H9 (cell line): ENCODE results near the gene HCN4. TPM values are rescaled to one million over a fixed set of nuclear protein-coding genes. Genes with fewer than 3 reads are reported as not detected.

Source experiments
- DNase-seq: peaks from one replicate; pipeline ENCODE4 v3.0.0-alpha.2; 2017
- H2AFZ ChIP-seq: one replicate; pipeline ENCODE4 v1.6.1; 2013; ENCODE audit warnings: mild to moderate bottlenecking, low read length, control low read depth, moderate library complexity
- H2AK5ac ChIP-seq: 2 replicates; pipeline ENCODE4 v1.6.1; 2013; ENCODE audit warnings: low read length, control low read depth, mixed read lengths; ENCODE audit not compliant: insufficient read length
- H2BK120ac ChIP-seq: one replicate; pipeline ENCODE4 v1.6.1; 2013; ENCODE audit warnings: low read depth, mild to moderate bottlenecking, low read length, control low read depth, inconsistent platforms; ENCODE audit not compliant: poor library complexity, severe bottlenecking
- H2BK12ac ChIP-seq: 2 replicates; pipeline ENCODE4 v1.6.1; 2013; ENCODE audit warnings: low read length, control low read depth, mixed read lengths, low read depth; ENCODE audit not compliant: insufficient read length
- H2BK15ac ChIP-seq: 2 replicates; pipeline ENCODE4 v1.6.1; 2013; ENCODE audit warnings: low read depth, low read length, control low read depth
- H2BK20ac ChIP-seq: one replicate; pipeline ENCODE4 v1.6.1; 2013; ENCODE audit warnings: low read depth, mild to moderate bottlenecking, low read length, control low read depth, inconsistent platforms; ENCODE audit not compliant: poor library complexity, severe bottlenecking
- H2BK5ac ChIP-seq: 2 replicates; pipeline ENCODE4 v1.6.1; 2013; ENCODE audit warnings: low read length, control low read depth, mixed read lengths; ENCODE audit not compliant: insufficient read length
- H3K14ac ChIP-seq: 2 replicates; pipeline ENCODE4 v1.6.1; 2013; ENCODE audit warnings: low read length, control low read depth; ENCODE audit not compliant: insufficient read depth
- H3K18ac ChIP-seq: 2 replicates; pipeline ENCODE4 v1.6.1; 2013; ENCODE audit warnings: low read depth, mild to moderate bottlenecking, mixed read lengths, low read length, control low read depth; ENCODE audit not compliant: insufficient read length
- H3K23ac ChIP-seq: 2 replicates; pipeline ENCODE4 v1.6.1; 2013; ENCODE audit warnings: low read length, control low read depth, mixed read lengths, low read depth; ENCODE audit not compliant: insufficient read length
- H3K23me2 ChIP-seq: 2 replicates; pipeline ENCODE4 v1.6.1; 2013; ENCODE audit warnings: low read depth, mild to moderate bottlenecking, mixed read lengths, low read length, control low read depth; ENCODE audit not compliant: insufficient read length, poor library complexity, severe bottlenecking
- H3K27ac ChIP-seq: 2 replicates; pipeline ENCODE4 v1.5.1; 2013; ENCODE audit warnings: low read length, control low read depth, mixed read lengths, low read depth; ENCODE audit not compliant: insufficient read length
- H3K27me3 ChIP-seq: 2 replicates; pipeline ENCODE4 v1.6.1; 2013; ENCODE audit warnings: low read length, control low read depth, inconsistent platforms; ENCODE audit not compliant: insufficient read depth
- H3K4ac ChIP-seq: 2 replicates; pipeline ENCODE4 v1.6.1; 2013; ENCODE audit warnings: low read depth, mild to moderate bottlenecking, control low read depth, inconsistent platforms, low read length, moderate library complexity
- H3K4me1 ChIP-seq: 2 replicates; pipeline ENCODE4 v1.6.1; 2013; ENCODE audit warnings: low read length, control low read depth, inconsistent platforms; ENCODE audit not compliant: insufficient read depth
- H3K4me2 ChIP-seq: 2 replicates; pipeline ENCODE4 v1.6.1; 2013; ENCODE audit warnings: low read length, control low read depth, mixed read lengths; ENCODE audit not compliant: insufficient read length, insufficient read depth
- H3K56ac ChIP-seq: 2 replicates; pipeline ENCODE4 v1.6.1; 2013; ENCODE audit warnings: low read depth, mild to moderate bottlenecking, mixed read lengths, low read length, control low read depth; ENCODE audit not compliant: insufficient read length
- H3K79me1 ChIP-seq: 2 replicates; pipeline ENCODE4 v1.6.1; 2013; ENCODE audit warnings: low read depth, mild to moderate bottlenecking, moderate library complexity, low read length, control low read depth, inconsistent platforms; ENCODE audit not compliant: insufficient read depth, poor library complexity, severe bottlenecking
- H3K79me2 ChIP-seq: 2 replicates; pipeline ENCODE4 v1.6.1; 2013; ENCODE audit warnings: low read length, control low read depth, inconsistent platforms; ENCODE audit not compliant: insufficient read depth
- H3K9ac ChIP-seq: 2 replicates; pipeline ENCODE4 v1.6.1; 2013; ENCODE audit warnings: low read length, control low read depth, mixed read lengths; ENCODE audit not compliant: insufficient read length; ENCODE audit errors: extremely low read depth
- H3K9me3 ChIP-seq: one replicate; pipeline ENCODE4 v1.6.1; 2013; ENCODE audit warnings: low read depth, low read length, inconsistent platforms; ENCODE audit not compliant: control insufficient read depth
- H3T11ph ChIP-seq: one replicate; pipeline ENCODE4 v1.6.1; 2013; ENCODE audit warnings: mild to moderate bottlenecking, low read length, control low read depth, inconsistent platforms
- H4K20me1 ChIP-seq: one replicate; pipeline ENCODE4 v1.6.1; 2013; ENCODE audit not compliant: control insufficient read depth, insufficient read length, insufficient read depth
- H4K5ac ChIP-seq: 2 replicates; pipeline ENCODE4 v1.6.1; 2013; ENCODE audit warnings: low read depth, mild to moderate bottlenecking, mixed read lengths, low read length, control low read depth; ENCODE audit not compliant: insufficient read length
- H4K8ac ChIP-seq: replicated peaks from 2 replicates; pipeline ENCODE4 v1.6.1; 2013; ENCODE audit warnings: low read length, control low read depth, mixed read lengths, low read depth; ENCODE audit not compliant: insufficient read length
- H4K91ac ChIP-seq: 2 replicates; pipeline ENCODE4 v1.6.1; 2013; ENCODE audit warnings: low read depth, mild to moderate bottlenecking, moderate library complexity, mixed read lengths, low read length, control low read depth; ENCODE audit not compliant: insufficient read length
- H3K27ac Mint-ChIP-seq, 3 experiments: 2 replicates in 2 of 3; 3 replicates in 1 of 3; pipeline ENCODE4 v1.8.0; 2020 to 2021; ENCODE audit warnings: mixed read lengths in 3 of 3, mild to moderate bottlenecking in 1 of 3, moderate library complexity in 1 of 3
- H3K27me3 Mint-ChIP-seq: 2 replicates; pipeline ENCODE4 v1.8.0; 2021; ENCODE audit warnings: low read depth, mild to moderate bottlenecking, moderate library complexity, mixed read lengths
- H3K36me3 Mint-ChIP-seq, 3 experiments: 2 replicates in 2 of 3; 3 replicates in 1 of 3; pipeline ENCODE4 v1.8.0; 2020 to 2021; ENCODE audit warnings: low read depth in 3 of 3, mixed read lengths in 3 of 3; ENCODE audit not compliant: insufficient read depth in 1 of 3
- H3K4me1 Mint-ChIP-seq, 2 experiments: 2 replicates each; pipeline ENCODE4 v1.8.0; 2020; ENCODE audit warnings: mixed read lengths in 2 of 2
- H3K4me3 Mint-ChIP-seq, 2 experiments: 2 replicates in 1 of 2; 3 replicates in 1 of 2; pipeline ENCODE4 v1.8.0; 2020 to 2021; ENCODE audit warnings: mild to moderate bottlenecking in 2 of 2, mixed read lengths in 2 of 2, moderate library complexity in 1 of 2
- H3K9me3 Mint-ChIP-seq, 2 experiments: 2 replicates in 1 of 2; 3 replicates in 1 of 2; pipeline ENCODE4 v1.8.0; 2020; ENCODE audit warnings: mild to moderate bottlenecking in 2 of 2, mixed read lengths in 2 of 2, moderate library complexity in 1 of 2
- WGBS: extraction: QIAGEN DNeasy Blood & Tissue Kit; methylation state at CpG from one replicate; pipeline ENCODE4 v1.1.7; 2013; ENCODE audit warnings: missing lambda C conversion rate, low lambda C conversion rate, mixed read lengths; ENCODE audit not compliant: insufficient read length; ENCODE audit errors: extremely low coverage; 5-methylcytosine and 5-hydroxymethylcytosine counted together
- total RNA-seq: library from RNA; stranded (reverse); gene quantifications from 2 replicates; pipeline ENCODE4 v1.2.1, GENCODE V29; 2021
- TF ChIP-seq, protein P1 (sequence below): fragments of 200-600 bp; sonication (generic); conservative IDR thresholded peaks from 3 replicates; pipeline ENCODE4 v1.8.0; 2021; ENCODE audit warnings: antibody characterized with exemption, mild to moderate bottlenecking

The HCN4 gene
- total RNA-seq, 1 experiment from 2014 or later = 10.5 TPM

DNA sequence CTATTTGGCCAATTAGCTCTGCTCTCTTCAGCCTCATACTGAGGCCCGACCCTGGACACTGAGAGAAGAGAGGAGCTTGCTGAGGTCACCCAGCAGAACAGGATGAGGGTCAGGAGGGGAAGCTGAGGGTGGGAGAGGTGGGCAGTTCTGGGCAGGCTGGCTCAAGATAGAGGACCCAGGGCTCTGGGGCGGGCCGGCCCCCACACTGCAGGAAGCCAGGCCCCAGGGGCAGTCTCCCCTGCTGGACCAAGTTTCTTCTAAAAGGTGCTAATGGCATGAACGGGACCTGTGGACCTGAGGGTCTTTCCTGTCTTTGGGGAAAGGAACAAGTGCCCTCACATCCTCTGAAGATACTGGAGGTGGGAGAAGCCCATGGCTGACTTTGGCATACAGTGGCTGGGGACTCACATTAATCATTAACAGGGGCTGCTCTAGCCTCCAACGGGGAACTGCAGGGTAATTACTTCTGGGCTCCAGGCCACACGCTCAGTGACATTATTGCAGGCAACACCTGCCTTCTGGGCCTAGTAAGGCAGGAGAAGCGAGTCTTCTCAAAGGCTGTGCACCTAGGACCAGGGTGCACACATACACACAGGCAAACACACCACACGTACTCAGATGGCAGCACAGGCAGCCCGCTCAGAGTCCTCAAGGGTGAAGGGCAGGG, 10.6 kb downstream of the HCN4 start:
- Mint-ChIP-seq H3K4me1 (peaks cover 17 to 20% of the 10 kb centered on the region in 2 experiments), H3K9me3 (no peaks in the 10 kb centered on the region), H3K27me3 (peaks cover 2% of the 10 kb centered on the region; the same call in 1 of the 2 replicates), H3K4me3 (no peak overlapping the region; a peak in 1 of 5 replicates), H3K27ac (peak overlapping the region in 1 of 3 experiments; percentile 77; a peak in 1 of 7 replicates), H3K36me3 (no peaks in the 10 kb centered on the region; a peak in 1 of 7 replicates)
- Histone ChIP-seq H3K18ac (no peak overlapping the region), H3K23me2 (no peaks in the 10 kb centered on the region), H3K9ac (no peak overlapping the region), H4K20me1 (peaks cover 4% of the 10 kb centered on the region), H4K8ac (no peak overlapping the region), H2AK5ac (no peak overlapping the region), H4K5ac (no peak overlapping the region), H3T11ph (no peak overlapping the region), H4K91ac (no peak overlapping the region), H2BK120ac (no peak overlapping the region), H2BK12ac (no peak overlapping the region), H3K27ac (no peak overlapping the region), H3K4ac (no peak overlapping the region), H3K23ac (no peak overlapping the region), H3K4me1 (peaks cover 4% of the 10 kb centered on the region; the same call in 1 of the 2 replicates), H2BK20ac (no peak overlapping the region), H2AFZ (no peak overlapping the region), H3K9me3 (no peaks in the 10 kb centered on the region), H3K4me2 (no peak overlapping the region), H2BK5ac (no peak overlapping the region), H3K79me1 (no peaks in the 10 kb centered on the region), H3K79me2 (peaks cover 2% of the 10 kb centered on the region; the same call in 1 of the 2 replicates), H3K56ac (no peak overlapping the region), H3K27me3 (no peaks in the 10 kb centered on the region), H2BK15ac (no peak overlapping the region), H3K14ac (no peak overlapping the region)
- TF ChIP-seq, protein P1, sequence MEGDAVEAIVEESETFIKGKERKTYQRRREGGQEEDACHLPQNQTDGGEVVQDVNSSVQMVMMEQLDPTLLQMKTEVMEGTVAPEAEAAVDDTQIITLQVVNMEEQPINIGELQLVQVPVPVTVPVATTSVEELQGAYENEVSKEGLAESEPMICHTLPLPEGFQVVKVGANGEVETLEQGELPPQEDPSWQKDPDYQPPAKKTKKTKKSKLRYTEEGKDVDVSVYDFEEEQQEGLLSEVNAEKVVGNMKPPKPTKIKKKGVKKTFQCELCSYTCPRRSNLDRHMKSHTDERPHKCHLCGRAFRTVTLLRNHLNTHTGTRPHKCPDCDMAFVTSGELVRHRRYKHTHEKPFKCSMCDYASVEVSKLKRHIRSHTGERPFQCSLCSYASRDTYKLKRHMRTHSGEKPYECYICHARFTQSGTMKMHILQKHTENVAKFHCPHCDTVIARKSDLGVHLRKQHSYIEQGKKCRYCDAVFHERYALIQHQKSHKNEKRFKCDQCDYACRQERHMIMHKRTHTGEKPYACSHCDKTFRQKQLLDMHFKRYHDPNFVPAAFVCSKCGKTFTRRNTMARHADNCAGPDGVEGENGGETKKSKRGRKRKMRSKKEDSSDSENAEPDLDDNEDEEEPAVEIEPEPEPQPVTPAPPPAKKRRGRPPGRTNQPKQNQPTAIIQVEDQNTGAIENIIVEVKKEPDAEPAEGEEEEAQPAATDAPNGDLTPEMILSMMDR = no peak
- no CpG with 5 or more reads among the region's 9 CpGs for WGBS
- no peak for DNase-seq
